OCI-M1 (cell line): ENCODE data around the gene TMC1.

ENCODE experiments used
- DNase-seq: peaks from one replicate; lab custom pipeline; 2025; lab: John Stamatoyannopoulos, UW

The TMC1 gene

GRCh38 chr9:72680593-72681282, 159.3 kb downstream of the TMC1 start:
- no peak for DNase-seq

GRCh38 chr9:72681283-72681630, 159.8 kb downstream of the TMC1 start:
- no peak for DNase-seq

- no peak for DNase-seq
These were observed 163.2 kb downstream of the TMC1 start for GRCh38 chr9:72684615-72685014.

GRCh38 chr9:72685911-72686310, 164.5 kb downstream of the TMC1 start:
- DNase-seq, result no peak

GRCh38 chr9:72687331-72687730, 165.9 kb downstream of the TMC1 start:
- no peak for DNase-seq

GRCh38 chr9:72691671-72692070, 170.3 kb downstream of the TMC1 start:
- DNase-seq, result no peak

GRCh38 chr9:72695365-72695764, 174.0 kb downstream of the TMC1 start:
- DNase-seq, result no peak

- DNase-seq, result no peak
These were observed 175.1 kb downstream of the TMC1 start for GRCh38 chr9:72696511-72696910.

GRCh38 chr9:72701510-72701909, 180.1 kb downstream of the TMC1 start:
- no peak for DNase-seq

GRCh38 chr9:72703574-72703973, 182.2 kb downstream of the TMC1 start:
- no peak for DNase-seq

- no peak for DNase-seq
These were observed 183.4 kb downstream of the TMC1 start for GRCh38 chr9:72704688-72705375.

- peak; percentile 12 for DNase-seq
These were observed 197.1 kb downstream of the TMC1 start for GRCh38 chr9:72718503-72718902.

- DNase-seq, result no peak
These were observed 199.7 kb downstream of the TMC1 start for GRCh38 chr9:72721067-72721466.

GRCh38 chr9:72726947-72727346, 205.5 kb downstream of the TMC1 start:
- no peak for DNase-seq

- no peak for DNase-seq
These were observed 206.8 kb downstream of the TMC1 start for GRCh38 chr9:72728031-72728770.

- DNase-seq, result peak; percentile 12
These were observed 212.5 kb downstream of the TMC1 start for GRCh38 chr9:72733895-72734294.

GRCh38 chr9:72734631-72735030, 213.2 kb downstream of the TMC1 start:
- peak; percentile 63 for DNase-seq

GRCh38 chr9:72743836-72744235, 222.4 kb downstream of the TMC1 start:
- no peak for DNase-seq

- no peak for DNase-seq
These were observed 227.9 kb downstream of the TMC1 start for GRCh38 chr9:72749276-72749675.

- no peak for DNase-seq
These were observed 230.1 kb downstream of the TMC1 start for GRCh38 chr9:72751541-72751940.

GRCh38 chr9:72753266-72753893, 232.0 kb downstream of the TMC1 start:
- peak; percentile 14 for DNase-seq

- no peak for DNase-seq
These were observed 234.4 kb downstream of the TMC1 start for GRCh38 chr9:72755836-72756235.

- DNase-seq, result no peak
These were observed 237.5 kb downstream of the TMC1 start for GRCh38 chr9:72758944-72759343.
